Measurements from ENCODE around the gene TOMM20.

DNA sequence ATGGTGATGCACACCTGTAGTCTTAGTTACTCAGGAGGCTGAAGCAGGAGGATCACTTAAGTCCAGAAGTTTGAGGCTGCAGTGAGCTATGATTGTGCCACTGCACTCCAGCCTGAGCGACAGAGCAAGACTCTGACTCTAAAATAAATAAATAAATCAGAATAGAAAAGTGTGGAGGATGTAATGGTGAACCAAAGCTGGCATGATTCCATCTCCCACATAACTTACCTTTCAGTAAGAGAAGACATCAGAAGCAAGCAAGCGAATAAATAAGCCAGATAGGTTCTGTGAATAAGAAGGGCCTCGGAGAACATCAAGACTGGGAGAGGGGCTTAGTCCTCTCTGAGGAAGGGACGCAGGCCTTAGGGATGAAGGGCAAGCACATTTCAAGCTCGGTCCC is 59.5 kb downstream of the TOMM20 start:
- no peak for TF ChIP-seq CTCF (IDR thresholded peaks at IDR 0.05)
- no peak for TF ChIP-seq POLR2A (IDR thresholded peaks at IDR 0.05)
